LNCaP clone FGC (cell line): ENCODE measurements around the gene CRISPLD2.

Experiments used
- DNase-seq: peaks from one replicate; pipeline ENCODE4 v3.0.0-alpha.2; 2011; ENCODE audit warnings: low read depth
- H3K4me3 ChIP-seq: 2 replicates; pipeline ENCODE4 v1.5.1; 2011; ENCODE audit warnings: mild to moderate bottlenecking, low read depth, low read length, control low read depth
- TF ChIP-seq, protein P1 (sequence below): IDR thresholded peaks from 2 replicates; pipeline ENCODE4 v1.5.1; 2012; ENCODE audit warnings: mild to moderate bottlenecking; ENCODE audit not compliant: control insufficient read depth, insufficient read depth; ENCODE audit errors: extremely low read depth

CRISPLD2 gene

DNA sequence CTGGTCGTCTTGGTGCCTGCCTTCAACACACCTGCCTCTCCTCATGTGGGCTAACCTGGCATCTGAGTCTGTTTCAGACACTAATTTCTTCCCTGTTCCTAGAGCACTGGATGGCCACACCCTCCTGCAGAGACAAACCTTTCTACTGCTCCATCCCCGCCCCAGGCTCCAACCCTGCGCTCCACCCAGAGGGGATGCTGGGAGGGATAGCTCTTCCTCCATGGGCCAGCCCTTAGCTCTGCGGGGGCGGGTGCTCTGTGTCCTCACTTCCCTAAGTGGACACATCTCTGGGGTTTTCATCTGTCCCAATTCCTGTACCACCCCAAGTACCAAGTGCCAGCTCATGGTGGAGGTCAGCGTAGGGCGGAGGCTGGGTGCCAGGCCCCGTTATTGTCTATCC is 11.0 kb upstream of the CRISPLD2 start:
- no peak overlapping the region for H3K4me3 ChIP-seq
- no peak for DNase-seq
- TF ChIP-seq, protein P1, sequence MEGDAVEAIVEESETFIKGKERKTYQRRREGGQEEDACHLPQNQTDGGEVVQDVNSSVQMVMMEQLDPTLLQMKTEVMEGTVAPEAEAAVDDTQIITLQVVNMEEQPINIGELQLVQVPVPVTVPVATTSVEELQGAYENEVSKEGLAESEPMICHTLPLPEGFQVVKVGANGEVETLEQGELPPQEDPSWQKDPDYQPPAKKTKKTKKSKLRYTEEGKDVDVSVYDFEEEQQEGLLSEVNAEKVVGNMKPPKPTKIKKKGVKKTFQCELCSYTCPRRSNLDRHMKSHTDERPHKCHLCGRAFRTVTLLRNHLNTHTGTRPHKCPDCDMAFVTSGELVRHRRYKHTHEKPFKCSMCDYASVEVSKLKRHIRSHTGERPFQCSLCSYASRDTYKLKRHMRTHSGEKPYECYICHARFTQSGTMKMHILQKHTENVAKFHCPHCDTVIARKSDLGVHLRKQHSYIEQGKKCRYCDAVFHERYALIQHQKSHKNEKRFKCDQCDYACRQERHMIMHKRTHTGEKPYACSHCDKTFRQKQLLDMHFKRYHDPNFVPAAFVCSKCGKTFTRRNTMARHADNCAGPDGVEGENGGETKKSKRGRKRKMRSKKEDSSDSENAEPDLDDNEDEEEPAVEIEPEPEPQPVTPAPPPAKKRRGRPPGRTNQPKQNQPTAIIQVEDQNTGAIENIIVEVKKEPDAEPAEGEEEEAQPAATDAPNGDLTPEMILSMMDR, result no peak

DNA sequence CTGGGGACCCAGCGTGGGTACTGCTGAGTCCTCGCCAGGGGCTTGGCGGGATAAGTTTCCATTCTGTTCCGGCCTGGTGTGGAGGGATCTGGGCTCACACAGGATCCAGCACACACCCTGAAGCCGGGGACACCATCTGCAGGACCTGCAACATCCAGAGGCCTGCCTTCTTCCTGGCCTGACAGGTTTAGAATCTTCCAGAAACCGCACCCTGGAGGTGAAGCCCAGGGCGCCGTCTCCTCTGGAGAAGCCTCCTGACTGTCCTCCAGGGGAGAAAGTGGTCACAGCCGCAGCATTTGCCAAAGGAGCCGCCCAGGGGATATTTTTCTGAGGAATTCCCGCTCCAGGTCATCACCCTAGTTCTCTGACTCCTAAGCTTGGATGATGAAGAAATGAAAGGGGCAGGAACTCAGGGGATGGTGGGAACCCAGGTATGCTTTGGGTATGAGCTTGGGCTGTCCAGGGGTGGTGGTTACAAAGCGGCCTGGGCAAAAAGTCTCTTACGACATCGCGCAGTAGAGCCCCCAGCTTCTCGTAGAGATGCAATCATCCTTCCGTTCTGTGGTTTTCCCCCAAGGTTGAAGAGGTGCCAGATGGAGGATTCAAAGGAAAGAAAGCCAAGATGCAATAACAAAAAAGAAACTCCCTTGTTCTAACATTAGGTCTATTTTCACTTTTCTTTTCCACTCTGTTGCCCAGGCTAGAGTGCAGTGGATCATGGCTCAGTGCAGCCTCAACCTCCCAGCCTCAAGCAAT is 9.1 kb upstream of the CRISPLD2 start:
- TF ChIP-seq, protein P1, result no peak
- no peak overlapping the region for H3K4me3 ChIP-seq
- no peak for DNase-seq

- DNase-seq, result no peak
- TF ChIP-seq, protein P1, result no peak
- no peak overlapping the region for H3K4me3 ChIP-seq
These were observed 8.3 kb upstream of the CRISPLD2 start for GRCh38 chr16:84811529-84811928.

DNA sequence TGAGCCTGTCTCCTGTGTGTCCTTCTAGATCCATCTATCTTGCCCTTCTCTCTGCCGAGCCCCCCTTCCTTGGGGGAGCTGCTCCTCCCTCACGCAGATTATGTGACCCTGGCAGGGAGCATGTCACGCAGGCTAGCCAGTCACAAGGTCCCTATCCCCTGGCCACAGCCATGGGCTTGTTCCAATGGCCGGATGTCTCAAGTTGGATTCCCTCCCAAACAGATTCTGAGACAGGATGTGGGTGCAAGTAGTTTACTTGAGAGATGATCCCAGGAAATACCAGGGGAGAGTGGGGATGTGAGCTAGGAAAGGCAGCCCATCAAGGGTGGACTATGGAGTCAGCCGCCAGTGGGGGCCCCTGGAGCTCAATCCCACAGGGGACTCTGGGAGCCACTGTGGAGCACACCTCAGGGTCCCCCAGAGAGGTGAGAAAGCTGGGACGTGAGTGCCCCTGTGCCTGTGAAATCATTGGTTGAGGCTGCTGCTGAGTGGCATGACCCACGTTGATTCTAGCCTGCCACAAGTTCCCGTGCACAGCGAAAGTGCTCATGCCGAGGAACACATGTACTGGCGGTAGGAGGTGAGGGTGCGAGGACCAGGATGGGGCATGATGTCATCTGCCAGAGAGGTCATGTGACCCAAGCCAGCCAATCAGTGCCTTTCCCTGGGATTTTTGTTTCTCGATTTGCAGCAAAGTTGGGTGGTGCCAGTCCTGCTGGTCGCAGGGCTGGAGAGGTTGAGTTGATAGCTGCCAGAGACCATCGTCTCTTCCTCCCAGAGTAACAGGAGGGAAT is 6.4 kb upstream of the CRISPLD2 start:
- TF ChIP-seq, protein P1, result no peak
- DNase-seq, result no peak

GRCh38 chr16:84815462-84815861 is 4.3 kb upstream of the CRISPLD2 start:
- no peak overlapping the region for H3K4me3 ChIP-seq
- no peak for DNase-seq
- TF ChIP-seq, protein P1, result no peak

More for the DNA sequence above, 6.4 kb upstream of the CRISPLD2 start:
- no peak overlapping the region for H3K4me3 ChIP-seq

GRCh38 chr16:84816023-84816422 is 3.8 kb upstream of the CRISPLD2 start:
- no peak for DNase-seq
- no peak overlapping the region for H3K4me3 ChIP-seq
- TF ChIP-seq, protein P1, result no peak

- TF ChIP-seq, protein P1, result no peak
- no peak for DNase-seq
These were observed 3.3 kb upstream of the CRISPLD2 start for GRCh38 chr16:84816485-84816884.

More at GRCh38 chr16:84816485-84816884, 3.3 kb upstream of the CRISPLD2 start:
- no peak overlapping the region for H3K4me3 ChIP-seq
